ENCODE data around the gene ATP6V1G2.
"Not testable (repeated sequence)": the region's sequence is repeated elsewhere in the genome, so short reads cannot be mapped to it uniquely, and the experiment has no call there.

ATP6V1G2 gene

GRCh38 chr6:31497531-31498476 lies 48.6 kb downstream of the ATP6V1G2 start, which contains the start of gene MICB:
MICB (plus strand) TSS chr6:31498145; CDS start chr6:31498194, 49 bp downstream.
- Mint-ChIP-seq H3K4me1 (ENCODE audit: low read depth) (peaks cover 60% of the 10 kb centered on the region), H3K36me3 (no peaks in the 10 kb centered on the region), H3K27ac (peak within 1 kb of the TSS; percentile 93), H3K4me3 (peak within 1 kb of the TSS; percentile 95), H3K27me3 (no peaks in the 10 kb centered on the region), H3K9me3 (ENCODE audit: low read depth) (no peaks in the 10 kb centered on the region)

- H3K9me3 Mint-ChIP-seq (ENCODE audit: low read depth); H3K36me3 Mint-ChIP-seq; H3K27me3 Mint-ChIP-seq: not testable (repeated sequence)
- H3K4me3 Mint-ChIP-seq: peak overlapping the region; percentile 95
- peak overlapping the region; percentile 93 for H3K27ac Mint-ChIP-seq
- H3K4me1 Mint-ChIP-seq (ENCODE audit: low read depth): peaks cover 58% of the 10 kb centered on the region
These were observed 49.6 kb downstream of the ATP6V1G2 start for GRCh38 chr6:31496826-31497225.

- no peaks in the 10 kb centered on the region for H3K9me3 Mint-ChIP-seq (ENCODE audit: low read depth)
These were observed 50.8 kb downstream of the ATP6V1G2 start for GRCh38 chr6:31495580-31495979.

More at GRCh38 chr6:31495580-31495979, 50.8 kb downstream of the ATP6V1G2 start:
- peak overlapping the region; percentile 70 for H3K27ac Mint-ChIP-seq
- H3K4me3 Mint-ChIP-seq: peak overlapping the region; percentile 79
- peaks cover 50% of the 10 kb centered on the region for H3K4me1 Mint-ChIP-seq (ENCODE audit: low read depth)
- H3K27me3 Mint-ChIP-seq: no peaks in the 10 kb centered on the region
- no peaks in the 10 kb centered on the region for H3K36me3 Mint-ChIP-seq
